Activated T-helper 1 cell treated with anti-CD3 and anti-CD28 coated beads, Interleukin-2, amount 50 U/mL, for 16 hours (primary cell): Measurements from ENCODE around the gene NDST1.

ENCODE experiments used
- DNase-seq, 2 donors: peaks; one replicate each; pipeline ENCODE4 v3.0.0-alpha.2; 2020; ENCODE audit warnings: low read depth in 1 of 2, low spot score in 1 of 2

Gene NDST1

GRCh38 chr5:150488519-150489359 is 19.2 kb upstream of the NDST1 start:
- no peak for DNase-seq

GRCh38 chr5:150489360-150490295 is 18.3 kb upstream of the NDST1 start:
- no peak for DNase-seq

DNA sequence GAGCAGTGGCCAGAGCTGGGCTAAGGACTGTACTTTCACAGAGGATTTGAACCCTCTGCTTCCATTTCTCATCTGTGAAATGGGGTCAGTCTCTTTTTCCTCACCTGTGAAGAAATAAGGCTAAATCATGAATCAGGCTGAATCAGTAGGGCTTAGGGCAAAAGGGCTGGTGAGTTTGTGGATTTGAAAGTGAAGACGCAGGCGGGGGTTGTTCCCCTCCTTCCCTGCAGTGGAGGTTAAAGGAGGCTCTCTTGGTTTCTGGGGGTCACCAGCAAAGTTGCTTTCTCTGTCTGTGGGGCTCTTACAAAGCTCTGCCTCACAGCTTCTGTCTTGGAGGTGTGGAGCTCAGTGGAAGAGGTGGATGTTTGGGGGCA is 17.6 kb upstream of the NDST1 start:
- DNase-seq: no peak

GRCh38 chr5:150490754-150491153 is 17.2 kb upstream of the NDST1 start:
- no peak for DNase-seq

GRCh38 chr5:150491876-150492275 is 16.1 kb upstream of the NDST1 start:
- no peak for DNase-seq

DNA sequence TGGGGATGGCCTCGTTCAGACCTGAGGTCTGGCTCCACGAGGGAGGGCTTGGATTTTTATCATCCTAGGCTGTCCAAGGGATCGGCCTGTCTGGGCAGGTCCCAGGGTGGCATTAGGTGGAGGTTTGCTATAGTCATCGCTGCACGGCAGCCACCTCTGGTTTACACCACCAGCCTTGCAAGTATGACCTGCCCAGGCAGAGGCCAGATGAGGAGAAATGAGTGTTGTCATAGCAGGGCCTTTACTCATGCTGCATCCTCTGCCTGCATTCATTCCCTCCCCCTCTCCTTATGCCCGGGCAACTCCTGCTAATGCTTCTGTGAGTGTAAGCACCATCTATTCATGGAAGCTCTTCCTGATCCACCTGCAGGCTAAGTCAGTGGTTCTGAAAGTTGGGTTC is 15.3 kb upstream of the NDST1 start:
- DNase-seq: no peak

DNA sequence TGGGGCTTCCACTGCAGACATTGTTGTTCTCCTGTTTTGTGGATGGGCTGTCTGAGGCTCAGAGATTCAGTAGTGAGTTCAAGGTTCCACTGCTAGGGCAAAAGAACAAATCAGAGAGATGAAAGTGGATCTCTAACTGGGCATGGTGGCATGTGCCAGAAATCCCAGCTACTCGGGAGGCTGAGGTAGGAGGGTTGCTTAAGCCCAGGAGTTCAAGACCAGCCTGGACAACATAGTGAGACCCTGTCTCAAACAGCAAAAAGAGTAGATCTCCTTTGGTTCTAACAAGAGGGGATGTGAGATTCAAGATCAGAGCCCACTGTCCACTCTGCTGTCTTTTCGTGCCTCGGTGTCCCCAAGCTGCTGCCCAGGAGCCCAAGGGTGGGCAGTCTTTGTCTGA is 11.8 kb upstream of the NDST1 start:
- no peak for DNase-seq

DNA sequence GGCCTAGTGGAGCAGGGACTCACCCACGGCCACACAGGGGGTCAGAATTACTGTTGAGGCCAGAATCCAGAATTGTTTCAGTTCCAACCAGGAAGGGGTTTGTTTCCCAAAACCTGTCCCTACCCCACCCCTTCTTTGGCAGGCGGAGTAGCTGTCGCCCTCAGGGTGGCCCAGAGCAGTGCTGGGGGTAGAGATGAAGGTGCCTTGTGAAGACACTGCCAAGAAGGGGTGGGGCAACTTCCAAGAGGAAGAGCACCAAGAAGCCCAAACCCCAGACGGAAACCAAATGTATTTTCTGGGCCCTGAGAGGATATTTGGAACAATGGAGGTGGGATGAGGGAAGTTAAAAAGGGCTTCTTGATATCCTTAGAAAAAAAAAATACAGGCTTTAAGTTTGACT is 11.4 kb upstream of the NDST1 start:
- no peak for DNase-seq

DNA sequence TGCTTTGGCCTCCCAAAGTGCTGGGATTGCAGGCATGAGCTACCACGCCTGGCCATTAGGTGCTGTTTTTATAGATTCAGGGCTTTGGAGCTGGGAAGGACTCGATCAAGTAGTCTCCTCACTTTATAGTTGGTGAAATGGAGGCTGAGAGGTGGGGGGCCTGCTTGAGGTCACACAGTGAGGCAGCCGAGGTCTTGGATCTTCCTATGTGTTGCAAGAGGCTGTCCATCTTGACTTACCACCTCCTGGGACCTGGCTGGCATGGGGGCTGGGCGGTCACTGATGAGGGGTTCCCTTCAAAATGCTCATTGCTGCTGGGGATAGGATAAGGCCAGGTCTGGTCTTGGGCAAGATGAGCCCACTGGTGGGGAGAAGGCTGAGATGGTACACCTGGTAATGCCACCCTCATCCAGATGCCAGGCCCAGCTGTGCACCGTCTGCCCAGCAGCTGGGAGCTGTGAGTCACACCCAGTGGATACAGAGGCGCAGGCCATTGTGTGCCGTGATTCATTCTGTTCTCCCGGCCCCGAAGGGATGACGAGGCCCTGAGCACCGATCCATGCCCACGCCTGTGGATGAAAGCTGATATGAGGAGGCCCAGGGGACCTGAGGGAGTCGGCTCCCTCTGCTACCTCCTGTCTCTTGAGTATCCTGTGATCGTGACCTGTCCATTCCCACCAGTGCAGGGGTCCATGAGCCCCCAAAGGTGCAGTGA is 10.5 kb upstream of the NDST1 start:
- DNase-seq: no peak

- no peak for DNase-seq
Measured at GRCh38 chr5:150497989-150498317, 10.0 kb upstream of the NDST1 start.

DNA sequence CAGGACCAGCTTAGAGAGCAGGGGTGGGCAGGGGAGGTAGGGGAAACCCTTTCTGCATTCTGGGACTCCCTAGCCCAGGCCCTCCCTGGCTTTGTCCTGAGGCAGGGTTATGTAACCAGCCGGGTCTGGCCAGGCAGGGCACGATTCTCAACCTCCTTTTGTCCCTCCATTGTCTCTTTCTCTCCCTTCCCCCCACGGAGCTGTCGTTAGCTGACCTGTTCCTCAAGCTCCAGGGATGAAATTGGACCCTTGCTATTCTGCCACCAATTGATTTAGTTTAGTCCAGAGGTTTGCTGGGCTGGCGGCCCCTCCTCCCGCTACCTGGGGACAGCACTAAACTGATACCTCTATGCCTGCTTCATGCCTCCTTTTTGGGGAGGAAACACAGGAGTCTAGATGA is 9.4 kb upstream of the NDST1 start:
- no peak for DNase-seq

DNA sequence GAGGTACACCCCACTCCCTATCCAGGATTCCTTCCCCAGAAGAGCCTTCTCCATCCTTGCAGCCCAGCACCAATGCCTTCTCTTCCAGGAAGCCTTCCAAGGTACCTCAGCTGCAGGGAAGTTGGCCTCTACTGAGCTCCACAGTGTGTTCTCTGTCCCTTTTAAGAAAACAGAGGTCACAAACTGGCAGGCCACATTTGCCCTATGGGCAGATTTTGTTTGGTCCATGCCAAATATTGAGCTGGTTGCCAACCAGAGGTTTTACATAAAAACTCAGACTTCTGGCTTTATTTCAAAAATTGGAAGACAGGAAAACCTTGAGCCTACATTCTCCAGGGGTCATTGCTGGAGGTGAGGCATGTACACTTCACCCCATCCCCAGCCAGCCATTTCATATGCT is 9.0 kb upstream of the NDST1 start:
- no peak for DNase-seq

- no peak for DNase-seq
Measured at GRCh38 chr5:150499437-150499956, 8.4 kb upstream of the NDST1 start.

- no peak for DNase-seq
Measured at GRCh38 chr5:150500328-150500841, 7.5 kb upstream of the NDST1 start.

DNA sequence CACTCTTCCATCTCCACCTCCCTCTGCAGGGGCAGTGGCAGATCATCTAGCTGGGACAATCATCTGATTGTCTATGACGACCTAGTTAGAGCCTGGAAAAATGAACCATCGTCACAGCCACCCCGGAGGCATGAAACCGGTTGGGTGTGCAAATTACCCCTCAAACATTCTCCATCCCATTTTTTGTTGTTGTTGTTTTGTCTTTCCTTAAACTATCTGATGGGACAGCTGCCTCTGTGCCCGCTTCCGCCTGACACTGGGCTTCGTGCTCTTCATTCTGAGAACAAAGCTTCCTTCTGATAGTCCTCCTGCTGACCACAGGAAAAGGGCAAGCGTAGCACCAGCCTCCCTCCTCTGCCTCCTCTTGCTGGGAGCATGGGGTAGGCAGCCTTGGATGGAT is 7.0 kb upstream of the NDST1 start:
- DNase-seq: no peak

- DNase-seq: no peak
Measured at GRCh38 chr5:150502106-150502505, 5.8 kb upstream of the NDST1 start.

- no peak for DNase-seq
Measured at GRCh38 chr5:150502847-150503246, 5.1 kb upstream of the NDST1 start.

- no peak for DNase-seq
Measured at GRCh38 chr5:150503386-150503785, 4.5 kb upstream of the NDST1 start.

DNA sequence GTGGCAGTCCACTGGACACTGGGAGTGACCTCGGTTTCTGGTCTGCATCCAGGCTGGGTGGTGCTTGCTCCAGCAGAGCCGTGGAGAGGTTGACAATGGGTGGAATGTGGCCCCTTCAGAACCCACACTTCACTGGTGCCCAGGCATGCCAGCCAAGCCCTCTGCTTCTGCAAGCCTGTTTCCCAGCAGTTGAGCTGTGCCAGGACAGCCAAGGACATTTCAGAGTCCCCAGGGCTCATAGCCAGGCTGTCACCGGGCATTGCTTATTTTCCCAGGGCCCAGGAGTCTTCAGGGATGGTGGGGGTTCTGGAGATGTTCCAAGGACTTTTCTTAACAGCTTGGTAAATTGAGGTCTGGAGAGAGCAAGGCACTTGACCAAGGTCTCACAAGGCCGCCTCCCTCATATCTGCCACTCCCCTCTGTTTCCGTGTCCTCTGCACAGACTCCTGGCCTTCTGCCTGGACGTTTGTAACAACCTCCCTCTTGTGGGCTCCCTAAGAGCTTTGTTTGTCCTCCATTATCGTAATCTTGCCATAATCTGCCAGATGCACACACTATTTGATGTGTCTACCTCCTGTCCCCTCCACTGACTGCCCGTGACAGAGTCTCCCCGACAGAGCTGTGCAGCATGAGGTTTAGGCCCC is 3.8 kb upstream of the NDST1 start:
- no peak for DNase-seq

- DNase-seq: no peak
Measured at GRCh38 chr5:150505041-150505511, 2.9 kb upstream of the NDST1 start.

DNA sequence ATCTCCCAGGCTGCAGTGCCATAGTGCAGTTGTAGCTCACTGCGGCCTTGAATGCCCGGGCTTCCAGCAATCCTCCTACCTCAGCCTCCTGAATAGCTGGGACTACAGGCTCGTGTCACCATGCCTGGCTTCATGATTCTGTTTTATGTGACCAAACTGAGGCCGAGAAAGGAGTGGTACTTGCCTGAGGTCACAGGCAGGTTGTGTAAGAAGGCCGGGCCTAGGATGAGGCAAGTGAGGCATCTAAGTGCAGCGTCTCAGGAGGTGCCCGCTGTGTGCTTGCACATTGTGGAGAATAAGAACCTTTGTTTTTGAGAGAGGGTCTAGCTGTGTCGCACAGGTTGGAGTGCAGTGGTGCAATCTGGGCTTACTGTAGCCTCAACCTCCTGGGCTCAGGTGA is 2.1 kb upstream of the NDST1 start:
- DNase-seq: no peak
